PC-9 (cell line): Measurements from ENCODE around the gene SLC12A4. TPM values are rescaled to one million over a fixed set of nuclear protein-coding genes. Genes with fewer than 3 reads are reported as not detected.

Experiments
- BruUV-seq: library from RNA; stranded (reverse); fragments of 400-500 nt; replicated peaks from 2 replicates; lab custom pipeline; 2021; lab: Mats Ljungman, UMichigan
- CTCF ChIA-PET: fragments of 300-600 bp; sonication (Branson Sonifier 250); formaldehyde crosslinking; loops from one replicate; lab custom pipeline; 2022; ENCODE audit warnings: antibody characterized with exemption; lab: Charles Lee
- POLR2A ChIA-PET: fragments of 300-600 bp; sonication (Branson Sonifier 250); formaldehyde crosslinking; loops from one replicate; lab custom pipeline; 2022; ENCODE audit warnings: antibody characterized with exemption; ENCODE audit not compliant: unreplicated experiment; lab: Charles Lee
- DNase-seq, 2 experiments: peaks; one replicate each; pipeline versions ENCODE4 v3.0.0 to v3.0.0-alpha.2; 2015 to 2022; ENCODE audit warnings: mixed read lengths in 1 of 2
- H2AFZ ChIP-seq: fragments of 200-600 bp; sonication (generic); 2 replicates; pipeline ENCODE4 v1.8.1; 2017; ENCODE audit warnings: antibody characterized with exemption
- H3F3A ChIP-seq: fragments of 200-600 bp; sonication (generic); 2 replicates; pipeline ENCODE4 v1.8.1; 2017; ENCODE audit warnings: antibody characterized with exemption, mild to moderate bottlenecking, low read depth; ENCODE audit not compliant: insufficient read depth
- H3K27ac ChIP-seq: fragments of 200-600 bp; sonication (generic); 2 replicates; pipeline ENCODE4 v1.6.1; 2016; ENCODE audit warnings: mixed run types
- H3K27me3 ChIP-seq: fragments of 200-600 bp; sonication (generic); 2 replicates; pipeline ENCODE4 v1.6.1; 2016; ENCODE audit warnings: low read depth, mixed run types; ENCODE audit not compliant: insufficient read depth
- H3K36me3 ChIP-seq: fragments of 200-600 bp; sonication (generic); 2 replicates; pipeline ENCODE4 v1.6.1; 2016; ENCODE audit warnings: low read depth, mixed run types
- H3K4me1 ChIP-seq: fragments of 200-600 bp; sonication (generic); replicated peaks from 2 replicates; pipeline ENCODE4 v1.6.1; 2016; ENCODE audit warnings: mixed run types; ENCODE audit not compliant: insufficient read depth
- H3K4me2 ChIP-seq: fragments of 200-600 bp; sonication (generic); 2 replicates; pipeline ENCODE4 v1.6.1; 2017; ENCODE audit warnings: mixed run types
- H3K4me3 ChIP-seq: fragments of 200-600 bp; sonication (generic); 2 replicates; pipeline ENCODE4 v1.6.1; 2016; ENCODE audit warnings: mixed run types
- H3K79me2 ChIP-seq: fragments of 200-600 bp; sonication (generic); 2 replicates; pipeline ENCODE4 v1.6.1; 2017; ENCODE audit warnings: low read depth, mixed run types
- H3K9me2 ChIP-seq: fragments of 200-600 bp; sonication (generic); 2 replicates; pipeline ENCODE4 v1.8.1; 2017; ENCODE audit warnings: mild to moderate bottlenecking; ENCODE audit not compliant: insufficient read depth
- H3K9me3 ChIP-seq: fragments of 200-600 bp; sonication (generic); 2 replicates; pipeline ENCODE4 v1.8.1; 2016; ENCODE audit warnings: low read depth; ENCODE audit not compliant: insufficient read depth
- H4K20me1 ChIP-seq: fragments of 200-600 bp; sonication (generic); 2 replicates; pipeline ENCODE4 v1.8.1; 2017; ENCODE audit not compliant: insufficient read depth
- EZH2 ChIP-seq: fragments of 200-600 bp; sonication (generic); IDR thresholded peaks from 2 replicates; pipeline ENCODE4 v1.8.0; 2017; ENCODE audit warnings: antibody characterized with exemption, low read depth
- intact Hi-C: fragments of 100-400 bp; cut with micrococcal nuclease; formaldehyde crosslinking; loops from one replicate; pipeline ENCODE4 v1.10.0; 2022; ENCODE audit not compliant: unreplicated experiment
- total RNA-seq: library from RNA; stranded (reverse); gene quantifications from 2 replicates; pipeline ENCODE4 v1.2.3, GENCODE V29; 2021
- TF ChIP-seq, protein P1 (sequence below): fragments of 200-600 bp; sonication (generic); conservative IDR thresholded peaks from 2 replicates; pipeline ENCODE4 v1.6.1; 2017; ENCODE audit warnings: mixed run types, antibody characterized with exemption, mild to moderate bottlenecking, moderate library complexity

The SLC12A4 gene
- total RNA-seq, 1 experiment from 2014 or later, result 27.0 TPM

DNA sequence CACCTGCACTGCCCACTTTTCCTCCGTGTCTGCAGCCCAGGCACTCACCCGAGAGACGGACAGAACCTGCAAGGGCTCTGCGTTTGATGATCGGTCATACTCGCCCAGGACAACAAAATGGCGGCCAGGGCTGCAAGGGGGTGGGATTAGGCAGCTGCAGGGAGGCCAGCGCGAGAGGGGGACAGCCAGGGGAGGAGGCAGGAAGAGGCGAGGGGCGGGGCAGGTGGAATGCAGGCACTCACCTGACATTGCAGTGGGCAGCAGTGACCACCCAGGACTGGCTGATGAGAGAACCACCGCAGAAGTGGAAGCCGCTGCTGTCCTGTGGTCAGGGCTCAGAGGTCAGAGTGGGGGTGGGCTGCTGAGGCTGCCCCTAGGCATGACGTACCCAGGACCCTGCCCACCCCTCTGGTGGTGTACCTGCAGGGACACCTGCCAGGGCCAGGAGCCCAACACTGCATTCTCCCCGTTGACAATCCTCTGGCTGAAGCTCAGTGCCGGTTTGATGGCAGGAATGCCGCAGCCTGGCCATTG is 37.7 kb downstream of the SLC12A4 start:
- no peak overlapping the region for H3K27ac ChIP-seq
- H2AFZ ChIP-seq, result no peak overlapping the region
- ChIA-PET POLR2A (no interaction called here), CTCF (no interaction called here)
- no peaks in the 10 kb centered on the region for H3K9me2 ChIP-seq
- intact Hi-C loops, result no loop called here
- no peak overlapping the region for H3K4me3 ChIP-seq
- no peaks in the 10 kb centered on the region for H3K9me3 ChIP-seq
- no peak for DNase-seq
- BruUV-seq, result no TSS peak
- H3F3A ChIP-seq, result peaks cover 11% of the 10 kb centered on the region; the same call in 1 of the 2 replicates
- TF ChIP-seq, protein P1, sequence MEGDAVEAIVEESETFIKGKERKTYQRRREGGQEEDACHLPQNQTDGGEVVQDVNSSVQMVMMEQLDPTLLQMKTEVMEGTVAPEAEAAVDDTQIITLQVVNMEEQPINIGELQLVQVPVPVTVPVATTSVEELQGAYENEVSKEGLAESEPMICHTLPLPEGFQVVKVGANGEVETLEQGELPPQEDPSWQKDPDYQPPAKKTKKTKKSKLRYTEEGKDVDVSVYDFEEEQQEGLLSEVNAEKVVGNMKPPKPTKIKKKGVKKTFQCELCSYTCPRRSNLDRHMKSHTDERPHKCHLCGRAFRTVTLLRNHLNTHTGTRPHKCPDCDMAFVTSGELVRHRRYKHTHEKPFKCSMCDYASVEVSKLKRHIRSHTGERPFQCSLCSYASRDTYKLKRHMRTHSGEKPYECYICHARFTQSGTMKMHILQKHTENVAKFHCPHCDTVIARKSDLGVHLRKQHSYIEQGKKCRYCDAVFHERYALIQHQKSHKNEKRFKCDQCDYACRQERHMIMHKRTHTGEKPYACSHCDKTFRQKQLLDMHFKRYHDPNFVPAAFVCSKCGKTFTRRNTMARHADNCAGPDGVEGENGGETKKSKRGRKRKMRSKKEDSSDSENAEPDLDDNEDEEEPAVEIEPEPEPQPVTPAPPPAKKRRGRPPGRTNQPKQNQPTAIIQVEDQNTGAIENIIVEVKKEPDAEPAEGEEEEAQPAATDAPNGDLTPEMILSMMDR, result no peak
- no peak for TF ChIP-seq EZH2
- H4K20me1 ChIP-seq, result peaks cover 20% of the 10 kb centered on the region
- no peaks in the 10 kb centered on the region for H3K36me3 ChIP-seq
- no peaks in the 10 kb centered on the region for H3K27me3 ChIP-seq
- H3K79me2 ChIP-seq, result peaks cover under 1% of the 10 kb centered on the region; the same call in 1 of the 2 replicates
- H3K4me2 ChIP-seq, result no peak overlapping the region
- H3K4me1 ChIP-seq, result no peaks in the 10 kb centered on the region

DNA sequence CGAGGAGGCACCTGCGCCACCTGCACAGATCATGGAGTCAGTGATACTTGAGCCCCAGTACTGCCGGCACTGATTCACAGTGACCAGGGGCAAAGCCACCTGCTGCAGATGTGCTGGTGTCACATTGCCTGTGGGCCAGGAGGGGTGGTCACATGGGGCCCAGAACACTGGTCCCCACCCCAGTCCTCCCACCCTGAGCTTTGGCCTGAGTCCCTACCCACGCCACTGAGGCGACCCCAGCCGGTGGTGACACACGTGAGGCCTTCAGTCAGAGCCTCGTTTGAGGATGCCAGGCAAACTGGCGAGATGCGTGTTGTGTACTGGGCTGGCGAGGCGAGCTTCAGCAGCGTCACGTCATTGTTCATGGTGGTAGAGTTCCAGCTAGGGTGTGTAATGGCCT is 38.2 kb downstream of the SLC12A4 start:
- no peaks in the 10 kb centered on the region for H3K4me1 ChIP-seq
- DNase-seq, result no peak
- no peaks in the 10 kb centered on the region for H3K9me3 ChIP-seq
- peaks cover 11% of the 10 kb centered on the region; the same call in 1 of the 2 replicates for H3F3A ChIP-seq
- no peak overlapping the region for H3K27ac ChIP-seq
- no peak overlapping the region for H2AFZ ChIP-seq
- H4K20me1 ChIP-seq, result peaks cover 25% of the 10 kb centered on the region
- TF ChIP-seq, protein P1, result no peak
- no peak for TF ChIP-seq EZH2
- CTCF ChIA-PET, result no interaction called here
- no peaks in the 10 kb centered on the region for H3K27me3 ChIP-seq
- no peaks in the 10 kb centered on the region for H3K36me3 ChIP-seq
- no peaks in the 10 kb centered on the region for H3K79me2 ChIP-seq
- no peaks in the 10 kb centered on the region for H3K9me2 ChIP-seq
- intact Hi-C loops, result no loop called here
- no TSS peak for BruUV-seq
- H3K4me3 ChIP-seq, result no peak overlapping the region
- no peak overlapping the region for H3K4me2 ChIP-seq
- POLR2A ChIA-PET, result no interaction called here

DNA sequence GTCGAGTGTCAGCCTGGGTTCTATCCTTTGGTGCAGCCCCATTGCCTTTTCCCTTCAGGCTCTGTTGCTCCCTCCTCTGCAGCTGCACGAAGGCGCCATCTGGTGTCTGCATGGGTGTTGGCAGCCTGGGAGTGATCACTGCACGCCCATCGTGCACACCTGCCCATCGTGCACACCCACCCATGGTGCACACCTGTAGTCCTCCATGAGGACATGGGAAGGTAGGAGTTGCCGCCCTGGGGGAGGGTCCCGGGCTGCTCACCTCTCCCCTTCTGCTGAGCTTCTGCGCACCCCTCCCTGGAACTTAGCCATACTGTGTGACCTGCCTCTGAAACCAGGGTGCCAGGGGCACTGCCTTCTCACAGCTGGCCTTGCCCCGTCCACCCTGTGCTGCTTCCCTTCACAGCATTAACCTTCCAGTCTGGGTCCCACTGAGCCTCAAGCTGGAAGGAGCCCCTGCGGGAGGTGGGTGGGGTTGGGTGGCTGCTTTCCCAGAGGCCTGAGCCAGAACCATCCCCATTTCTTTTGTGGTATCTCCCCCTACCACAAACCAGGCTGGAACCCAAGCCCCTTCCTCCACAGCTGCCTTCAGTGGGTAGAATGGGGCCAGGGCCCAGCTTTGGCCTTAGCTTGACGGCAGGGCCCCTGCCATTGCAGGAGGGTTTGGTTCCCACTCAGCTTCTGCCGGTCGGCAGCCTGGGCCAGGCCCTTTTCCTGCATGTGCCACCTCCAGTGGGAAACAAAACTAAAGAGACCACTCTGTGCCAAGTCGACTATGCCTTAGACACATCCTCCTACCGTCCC is 39.7 kb downstream of the SLC12A4 start:
- Histone ChIP-seq H3K4me1 (no peaks in the 10 kb centered on the region), H3K4me3 (no peak overlapping the region), H3K27me3 (no peaks in the 10 kb centered on the region), H2AFZ (no peak overlapping the region), H3K79me2 (no peaks in the 10 kb centered on the region), H3K9me2 (no peaks in the 10 kb centered on the region), H3K27ac (no peak overlapping the region), H4K20me1 (peaks cover 33% of the 10 kb centered on the region), H3K36me3 (no peaks in the 10 kb centered on the region), H3F3A (peaks cover 5% of the 10 kb centered on the region; the same call in 1 of the 2 replicates), H3K9me3 (no peaks in the 10 kb centered on the region), H3K4me2 (no peak overlapping the region)
- CTCF ChIA-PET, result interaction anchor here (0.6 kb wide), 1 partner anchor 103 kb away, joined by 3 read pairs; no protein-coding TSS in a partner anchor
- no peak for TF ChIP-seq EZH2
- TF ChIP-seq, protein P1, result peak; percentile 90
- DNase-seq, result peak in 1 of 2 experiments; percentile 64
- POLR2A ChIA-PET, result no interaction called here
- BruUV-seq, result no TSS peak
- intact Hi-C loops, result loop anchor here (1.0 to 5.0 kb wide), 4 partner anchors 36 to 407 kb away; partner anchors contain the start of gene PSKH1
